Endothelial cell of umbilical vein (primary cell): ENCODE measurements around the gene CCDC40. TPM values are rescaled to one million over a fixed set of nuclear protein-coding genes. Genes with fewer than 3 reads are reported as not detected.

Source experiments
- BruUV-seq: library from RNA; stranded (reverse); fragments of 400-500 nt; replicated peaks from 2 replicates; lab custom pipeline; 2021; lab: Mats Ljungman, UMichigan
- CTCF ChIA-PET: fragments of 300-600, 350-600 bp; sonication (Branson Sonifier 250); formaldehyde crosslinking; loops from one replicate; lab custom pipeline; 2021; ENCODE audit warnings: antibody characterized with exemption, inconsistent platforms; lab: Charles Lee
- POLR2A ChIA-PET: fragments of 300-600, 350-600 bp; sonication (Branson Sonifier 250); formaldehyde crosslinking; loops from one replicate; lab custom pipeline; 2021; ENCODE audit warnings: antibody characterized with exemption, inconsistent platforms; lab: Charles Lee
- DNase-seq: peaks from one replicate; pipeline ENCODE4 v3.0.0-alpha.2; 2011; ENCODE audit warnings: low read depth, low spot score
- FAIRE-seq: peaks from 2 replicates; lab custom pipeline; 2011; peaks lifted over from hg19 to GRCh38; lab: Jason Lieb, UNC
- H2AFZ ChIP-seq: 2 replicates; pipeline ENCODE4 v1.6.0; 2012; ENCODE audit warnings: low read depth, low read length, control low read depth, inconsistent platforms
- H3K27ac ChIP-seq: 2 replicates; pipeline ENCODE4 v1.5.1; 2011; ENCODE audit warnings: low read depth, mild to moderate bottlenecking, control low read depth, low read length, moderate library complexity; ENCODE audit not compliant: insufficient read depth
- H3K27me3 ChIP-seq, 2 experiments: 2 replicates each; pipeline versions ENCODE4 v1.6.0 to v1.6.1; 2011; ENCODE audit warnings: low read length in 2 of 2, mixed read lengths in 1 of 2; ENCODE audit not compliant: control insufficient read depth in 2 of 2, insufficient read depth in 2 of 2
- H3K36me3 ChIP-seq, 2 experiments: 2 replicates in 1 of 2; 3 replicates in 1 of 2; pipeline ENCODE4 v1.5.1; 2011; ENCODE audit warnings: low read length in 2 of 2, mild to moderate bottlenecking in 1 of 2, moderate library complexity in 1 of 2; ENCODE audit not compliant: control insufficient read depth in 2 of 2, insufficient read depth in 2 of 2; ENCODE audit errors: extremely low read depth in 1 of 2
- H3K4me1 ChIP-seq: 3 replicates; pipeline ENCODE4 v1.5.1; 2011; ENCODE audit warnings: mild to moderate bottlenecking, low read length; ENCODE audit not compliant: control insufficient read depth, insufficient read depth; ENCODE audit errors: extremely low read depth
- H3K4me2 ChIP-seq: 2 replicates; pipeline ENCODE4 v1.6.1; 2011; ENCODE audit warnings: low read length, control low read depth, mixed read lengths; ENCODE audit not compliant: insufficient read depth
- H3K4me3 ChIP-seq, 3 experiments: fragments of 200-600 bp in 1 of 3; sonication (generic), shearing (Covaris generic) in 1 of 3; replicated peaks in 1 of 3; 2 replicates each; pipeline ENCODE4 v1.5.1; 2011 to 2016; ENCODE audit warnings: control low read depth in 3 of 3, low read length in 3 of 3, mild to moderate bottlenecking in 2 of 3, inconsistent platforms in 1 of 3, low read depth in 1 of 3, moderate library complexity in 1 of 3; ENCODE audit not compliant: insufficient read depth in 1 of 3
- H3K79me2 ChIP-seq: 2 replicates; pipeline ENCODE4 v1.6.0; 2012; ENCODE audit warnings: low read length, inconsistent platforms; ENCODE audit not compliant: control insufficient read depth, insufficient read depth
- H3K9ac ChIP-seq: replicated peaks from 2 replicates; pipeline ENCODE3; 2011; ENCODE audit warnings: low read length, control low read depth; ENCODE audit not compliant: insufficient read depth; ENCODE audit errors: extremely low read depth
- H3K9me1 ChIP-seq: replicated peaks from 3 replicates; pipeline ENCODE4 v1.6.0; 2011; ENCODE audit warnings: mild to moderate bottlenecking, low read length; ENCODE audit not compliant: control insufficient read depth, insufficient read depth; ENCODE audit errors: extremely low read depth
- H3K9me3 ChIP-seq: replicated peaks from 2 replicates; pipeline ENCODE4 v1.5.1; 2012; ENCODE audit warnings: low read length, inconsistent platforms; ENCODE audit not compliant: control insufficient read depth, insufficient read depth
- H4K20me1 ChIP-seq: replicated peaks from 2 replicates; pipeline ENCODE3; 2011; ENCODE audit warnings: mild to moderate bottlenecking, low read length; ENCODE audit not compliant: control insufficient read depth, insufficient read depth; ENCODE audit errors: extremely low read depth
- EZH2 ChIP-seq: IDR thresholded peaks from 2 replicates; pipeline ENCODE4 v1.6.1; 2012; ENCODE audit warnings: borderline replicate concordance, low read depth, mild to moderate bottlenecking, moderate library complexity, low read length, inconsistent platforms; ENCODE audit not compliant: severe bottlenecking
- FOS ChIP-seq: IDR thresholded peaks from 2 replicates; pipeline ENCODE4 v1.6.1; 2011; ENCODE audit warnings: mild to moderate bottlenecking, low read length, moderate library complexity, borderline replicate concordance; ENCODE audit not compliant: insufficient read depth
- GATA2 ChIP-seq: IDR thresholded peaks from 2 replicates; pipeline ENCODE4 v1.7.0; 2011; ENCODE audit warnings: low read depth, mild to moderate bottlenecking, moderate library complexity, mixed read lengths, low read length; ENCODE audit not compliant: insufficient read length, insufficient read depth
- JUN ChIP-seq: IDR thresholded peaks from 2 replicates; pipeline ENCODE4 v1.6.1; 2011; ENCODE audit warnings: borderline replicate concordance, low read depth; ENCODE audit not compliant: insufficient read length, insufficient read depth
- MYC ChIP-seq: IDR thresholded peaks from one replicate; pipeline ENCODE4 v1.6.1; 2011; ENCODE audit warnings: mild to moderate bottlenecking, low read depth, low read length
- POLR2A ChIP-seq: IDR thresholded peaks from 2 replicates; pipeline ENCODE4 v1.6.1; 2012; ENCODE audit warnings: low read depth, mild to moderate bottlenecking, control low read depth, low read length
- POLR2AphosphoS5 ChIP-seq: IDR thresholded peaks from 2 replicates; pipeline ENCODE4 v1.6.1; 2012; ENCODE audit warnings: low read depth, mild to moderate bottlenecking, control low read depth, low read length, moderate library complexity; ENCODE audit not compliant: insufficient read depth
- dilution Hi-C: fragments of 300-500 bp; cut with MboI; formaldehyde crosslinking; loops from one replicate; pipeline ENCODE4 v1.15.0; 2019; ENCODE audit warnings: low sequenced_read_pairs; ENCODE audit not compliant: extremely low pct_ligation_motif_present
- intact Hi-C: fragments of 100-400 bp; cut with micrococcal nuclease; formaldehyde crosslinking; loops from one replicate; pipeline ENCODE4 v1.10.0; 2022
- polyA plus RNA-seq, 4 experiments: library from polyadenylated mRNA; depleted of rRNA in 3 of 4; stranded (reverse) in 3 of 4; unstranded in 1 of 4; fragments of >200 nt; gene quantifications; 2 replicates each; pipeline versions ENCODE4 v1.2.1 to v1.2.3, GENCODE V29; 2011 to 2012; ENCODE audit warnings: missing spikeins in 1 of 4
- total RNA-seq: library from RNA; stranded (reverse); gene quantifications from 2 replicates; pipeline ENCODE4 v1.2.3, GENCODE V29; 2021
- TF ChIP-seq, protein P1 (sequence below): IDR thresholded peaks from 2 replicates; pipeline ENCODE4 v1.6.1; 2011; ENCODE audit not compliant: insufficient read depth, insufficient read length
- TF ChIP-seq, protein P2 (sequence below), 2 donors: IDR thresholded peaks; 1 replicate in 1 of 2; 2 replicates in 1 of 2; pipeline ENCODE4 v1.5.1; 2011; ENCODE audit warnings: low read length in 2 of 2, mild to moderate bottlenecking in 2 of 2, moderate library complexity in 2 of 2, control low read depth in 1 of 2, inconsistent platforms in 1 of 2, low read depth in 1 of 2; ENCODE audit not compliant: insufficient read depth in 1 of 2; ENCODE audit errors: extremely low read depth in 1 of 2

The CCDC40 gene
- total and polyA plus RNA-seq, 2 donors (not counting 3 experiments of a cell fraction or from before 2014, with no cell fraction given): 1.4 to 5.5 TPM

DNA sequence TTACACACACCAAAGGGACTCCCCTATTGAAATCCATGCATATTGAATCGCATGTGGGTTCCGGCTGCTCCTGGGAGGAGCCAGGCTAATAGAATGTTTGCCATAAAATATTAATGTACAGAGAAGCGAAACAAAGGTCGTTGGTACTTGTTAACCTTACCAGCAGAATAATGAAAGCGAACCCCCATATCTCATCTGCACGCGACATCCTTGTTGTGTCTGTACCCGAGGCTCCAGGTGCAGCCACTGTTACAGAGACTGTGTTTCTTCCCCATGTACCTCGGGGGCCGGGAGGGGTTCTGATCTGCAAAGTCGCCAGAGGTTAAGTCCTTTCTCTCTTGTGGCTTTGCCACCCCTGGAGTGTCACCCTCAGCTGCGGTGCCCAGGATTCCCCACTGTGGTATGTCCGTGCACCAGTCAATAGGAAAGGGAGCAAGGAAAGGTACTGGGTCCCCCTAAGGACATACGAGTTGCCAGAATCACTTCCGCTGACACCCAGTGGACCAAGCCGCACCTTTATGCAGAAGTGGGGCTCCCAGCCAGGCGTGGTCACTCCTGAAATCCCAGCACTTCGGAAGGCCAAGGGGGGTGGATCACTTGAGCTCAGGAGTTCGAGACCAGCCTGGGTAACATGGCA is 67.1 kb downstream of the CCDC40 start:
- Histone ChIP-seq H3K9ac (no peak overlapping the region), H3K4me2 (no peak overlapping the region), H2AFZ (no peak overlapping the region), H3K36me3 (no peaks in the 10 kb centered on the region), H3K9me1 (no peaks in the 10 kb centered on the region), H3K4me3 (no peak overlapping the region), H3K9me3 (no peaks in the 10 kb centered on the region), H4K20me1 (no peaks in the 10 kb centered on the region), H3K79me2 (no peaks in the 10 kb centered on the region), H3K4me1 (peaks cover 10% of the 10 kb centered on the region), H3K27me3 (no peaks in the 10 kb centered on the region), H3K27ac (no peak overlapping the region)
- DNase-seq (no peak), FAIRE-seq (no peak)
- intact Hi-C loops: loop anchor here (10.0 kb wide), 1 partner anchor 261 kb away; no protein-coding TSS in a partner anchor
- TF ChIP-seq POLR2AphosphoS5 (no peak), JUN (no peak), FOS (no peak), EZH2 (no peak), MYC (no peak), GATA2 (no peak), POLR2A (no peak)
- TF ChIP-seq, protein P1, sequence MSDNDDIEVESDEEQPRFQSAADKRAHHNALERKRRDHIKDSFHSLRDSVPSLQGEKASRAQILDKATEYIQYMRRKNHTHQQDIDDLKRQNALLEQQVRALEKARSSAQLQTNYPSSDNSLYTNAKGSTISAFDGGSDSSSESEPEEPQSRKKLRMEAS: no peak
- TF ChIP-seq, protein P2, sequence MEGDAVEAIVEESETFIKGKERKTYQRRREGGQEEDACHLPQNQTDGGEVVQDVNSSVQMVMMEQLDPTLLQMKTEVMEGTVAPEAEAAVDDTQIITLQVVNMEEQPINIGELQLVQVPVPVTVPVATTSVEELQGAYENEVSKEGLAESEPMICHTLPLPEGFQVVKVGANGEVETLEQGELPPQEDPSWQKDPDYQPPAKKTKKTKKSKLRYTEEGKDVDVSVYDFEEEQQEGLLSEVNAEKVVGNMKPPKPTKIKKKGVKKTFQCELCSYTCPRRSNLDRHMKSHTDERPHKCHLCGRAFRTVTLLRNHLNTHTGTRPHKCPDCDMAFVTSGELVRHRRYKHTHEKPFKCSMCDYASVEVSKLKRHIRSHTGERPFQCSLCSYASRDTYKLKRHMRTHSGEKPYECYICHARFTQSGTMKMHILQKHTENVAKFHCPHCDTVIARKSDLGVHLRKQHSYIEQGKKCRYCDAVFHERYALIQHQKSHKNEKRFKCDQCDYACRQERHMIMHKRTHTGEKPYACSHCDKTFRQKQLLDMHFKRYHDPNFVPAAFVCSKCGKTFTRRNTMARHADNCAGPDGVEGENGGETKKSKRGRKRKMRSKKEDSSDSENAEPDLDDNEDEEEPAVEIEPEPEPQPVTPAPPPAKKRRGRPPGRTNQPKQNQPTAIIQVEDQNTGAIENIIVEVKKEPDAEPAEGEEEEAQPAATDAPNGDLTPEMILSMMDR (IDR thresholded peaks at IDR 0.05; ENCODE audit: extremely low read depth in 1 of 2, insufficient read depth in 1 of 2, low read depth in 1 of 2, low read length in 2 of 2): no peak
- dilution Hi-C loops: no loop called here
- POLR2A ChIA-PET: no interaction called here
- no TSS peak for BruUV-seq
- CTCF ChIA-PET: interaction anchor here (1.4 kb wide), 1 partner anchor 21 kb away, joined by 6 read pairs; no protein-coding TSS in a partner anchor
